Measurements from ENCODE around the gene ADAM22.

Gene ADAM22

DNA sequence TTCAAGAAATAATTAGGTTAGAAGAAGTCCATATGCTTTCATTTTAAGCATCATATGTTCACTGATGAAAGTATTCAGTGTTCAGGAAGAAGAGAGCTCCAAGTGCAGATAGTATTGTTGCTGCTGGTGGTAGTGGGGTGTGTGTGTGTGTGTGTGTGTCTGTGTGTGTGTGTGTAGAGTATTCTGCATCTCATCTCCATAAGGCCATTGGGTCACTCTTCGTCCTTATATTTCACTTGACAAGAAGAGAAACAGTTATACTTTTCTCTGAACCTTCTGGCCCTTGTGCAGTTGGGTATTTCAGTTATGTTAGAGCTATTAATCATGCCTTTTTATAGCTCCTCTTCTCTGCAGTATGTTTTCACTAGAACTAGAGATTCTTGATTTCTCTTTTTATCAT is 26.2 kb downstream of the ADAM22 start:
- Histone ChIP-seq H3K79me2 (ENCODE audit: low read length) (no peaks in the 10 kb centered on the region), H3K9ac (ENCODE audit: low read length) (no peak overlapping the region)

DNA sequence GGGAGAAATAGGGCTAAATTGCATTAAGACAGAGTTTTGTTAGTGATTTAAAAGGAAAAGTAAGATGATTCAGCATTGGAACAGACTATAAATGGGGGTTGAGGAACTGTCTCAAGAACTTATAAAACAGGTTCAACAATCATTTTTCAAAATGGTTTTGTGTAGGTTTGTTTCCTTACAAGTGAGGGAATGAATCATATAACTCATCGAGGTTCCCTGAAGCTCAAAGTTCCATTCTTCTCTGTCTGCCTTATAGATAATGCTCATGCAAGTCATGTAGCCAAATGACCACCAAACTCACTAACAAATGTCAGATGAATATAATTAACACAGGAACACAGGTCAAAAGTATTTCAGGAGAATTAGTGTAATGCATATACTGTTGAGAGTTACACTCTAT is 27.7 kb downstream of the ADAM22 start:
- no peak overlapping the region for H3K4me2 ChIP-seq (ENCODE audit: low read length)
- H3K79me2 ChIP-seq (ENCODE audit: low read length), result no peaks in the 10 kb centered on the region
- no peaks in the 10 kb centered on the region for H3K4me1 ChIP-seq (ENCODE audit: low read length)
- TF ChIP-seq, protein P1, sequence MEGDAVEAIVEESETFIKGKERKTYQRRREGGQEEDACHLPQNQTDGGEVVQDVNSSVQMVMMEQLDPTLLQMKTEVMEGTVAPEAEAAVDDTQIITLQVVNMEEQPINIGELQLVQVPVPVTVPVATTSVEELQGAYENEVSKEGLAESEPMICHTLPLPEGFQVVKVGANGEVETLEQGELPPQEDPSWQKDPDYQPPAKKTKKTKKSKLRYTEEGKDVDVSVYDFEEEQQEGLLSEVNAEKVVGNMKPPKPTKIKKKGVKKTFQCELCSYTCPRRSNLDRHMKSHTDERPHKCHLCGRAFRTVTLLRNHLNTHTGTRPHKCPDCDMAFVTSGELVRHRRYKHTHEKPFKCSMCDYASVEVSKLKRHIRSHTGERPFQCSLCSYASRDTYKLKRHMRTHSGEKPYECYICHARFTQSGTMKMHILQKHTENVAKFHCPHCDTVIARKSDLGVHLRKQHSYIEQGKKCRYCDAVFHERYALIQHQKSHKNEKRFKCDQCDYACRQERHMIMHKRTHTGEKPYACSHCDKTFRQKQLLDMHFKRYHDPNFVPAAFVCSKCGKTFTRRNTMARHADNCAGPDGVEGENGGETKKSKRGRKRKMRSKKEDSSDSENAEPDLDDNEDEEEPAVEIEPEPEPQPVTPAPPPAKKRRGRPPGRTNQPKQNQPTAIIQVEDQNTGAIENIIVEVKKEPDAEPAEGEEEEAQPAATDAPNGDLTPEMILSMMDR (IDR thresholded peaks at IDR 0.05; ENCODE audit: low read depth, low read length), result no peak
- no peak for TF ChIP-seq EZH2phosphoT487 (IDR thresholded peaks at IDR 0.05; ENCODE audit: low read depth)
- H2AFZ ChIP-seq (ENCODE audit: low read depth, low read length), result no peak overlapping the region
- no peaks in the 10 kb centered on the region for H4K20me1 ChIP-seq (ENCODE audit: insufficient read depth, low read length)
- H3K27me3 ChIP-seq (ENCODE audit: low read depth, low read length), result no peaks in the 10 kb centered on the region
- no peaks in the 10 kb centered on the region for H3K9me3 ChIP-seq (ENCODE audit: insufficient read depth, low read length)
- H3K36me3 ChIP-seq (replicated peaks; ENCODE audit: low read depth, low read length), result no peaks in the 10 kb centered on the region
- no peak overlapping the region for H3K27ac ChIP-seq (ENCODE audit: low read length)
- no peak overlapping the region for H3K4me3 ChIP-seq (ENCODE audit: low read length)
- no peak overlapping the region for H3K9ac ChIP-seq (ENCODE audit: low read length)

More for the DNA sequence above, 26.2 kb downstream of the ADAM22 start:
- Histone ChIP-seq H2AFZ (ENCODE audit: low read depth, low read length) (no peak overlapping the region), H4K20me1 (ENCODE audit: insufficient read depth, low read length) (no peaks in the 10 kb centered on the region), H3K4me2 (ENCODE audit: low read length) (no peak overlapping the region), H3K27ac (ENCODE audit: low read length) (no peak overlapping the region), H3K36me3 (replicated peaks; ENCODE audit: low read depth, low read length) (no peaks in the 10 kb centered on the region), H3K4me1 (ENCODE audit: low read length) (no peaks in the 10 kb centered on the region), H3K4me3 (ENCODE audit: low read length) (no peak overlapping the region), H3K27me3 (ENCODE audit: low read depth, low read length) (no peaks in the 10 kb centered on the region), H3K9me3 (ENCODE audit: insufficient read depth, low read length) (no peaks in the 10 kb centered on the region)
- TF ChIP-seq, protein P1 (IDR thresholded peaks at IDR 0.05; ENCODE audit: low read depth, low read length), result no peak
- no peak for TF ChIP-seq EZH2phosphoT487 (IDR thresholded peaks at IDR 0.05; ENCODE audit: low read depth)

DNA sequence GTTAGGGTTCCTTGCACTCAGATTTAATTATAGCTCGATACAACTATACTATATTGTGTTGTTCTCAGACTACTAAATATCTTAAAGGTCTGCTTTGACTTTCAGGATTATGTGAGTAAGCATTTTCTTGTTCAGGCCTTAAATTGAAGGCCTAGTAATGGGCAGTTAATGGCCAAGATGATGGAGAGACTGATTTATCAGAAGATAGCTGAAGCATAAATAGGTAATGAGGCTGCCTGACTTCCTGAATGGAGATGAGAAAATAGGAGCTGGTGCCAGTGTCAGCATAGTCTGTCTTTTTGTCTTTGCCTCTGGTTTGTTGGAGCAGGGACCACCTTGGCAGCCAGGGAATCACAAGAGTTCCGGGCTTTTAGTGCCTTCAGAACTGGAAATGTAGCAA is 32.2 kb downstream of the ADAM22 start:
- no peak overlapping the region for H3K27ac ChIP-seq (ENCODE audit: low read length)

DNA sequence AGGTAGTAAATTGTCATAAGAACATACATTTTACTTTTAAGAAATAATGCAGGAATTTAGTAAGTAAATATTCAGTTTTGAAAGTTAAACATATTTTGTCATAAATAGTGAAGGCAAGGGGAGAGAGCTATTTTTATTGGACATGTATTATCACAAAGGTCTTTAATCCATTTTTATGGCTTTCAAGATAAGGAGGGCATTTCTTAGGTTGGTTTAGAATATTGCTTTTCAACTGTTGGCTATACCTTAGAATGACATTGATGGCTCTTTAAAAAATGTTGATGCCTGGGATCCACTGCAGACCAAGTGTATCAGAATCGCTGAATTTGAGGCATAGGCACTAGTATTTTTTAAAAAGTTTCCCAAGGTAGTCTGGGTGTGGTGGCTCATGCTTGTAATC is 34.0 kb downstream of the ADAM22 start:
- H3K79me2 ChIP-seq (ENCODE audit: low read length), result no peaks in the 10 kb centered on the region
- H3K4me1 ChIP-seq (ENCODE audit: low read length), result no peaks in the 10 kb centered on the region
- H3K4me3 ChIP-seq (ENCODE audit: low read length), result no peak overlapping the region
- TF ChIP-seq, protein P1 (IDR thresholded peaks at IDR 0.05; ENCODE audit: low read depth, low read length), result no peak
- no peak for TF ChIP-seq EZH2phosphoT487 (IDR thresholded peaks at IDR 0.05; ENCODE audit: low read depth)
- no peak overlapping the region for H3K4me2 ChIP-seq (ENCODE audit: low read length)
- H3K9ac ChIP-seq (ENCODE audit: low read length), result no peak overlapping the region
- no peaks in the 10 kb centered on the region for H4K20me1 ChIP-seq (ENCODE audit: insufficient read depth, low read length)
- no peaks in the 10 kb centered on the region for H3K27me3 ChIP-seq (ENCODE audit: low read depth, low read length)
- no peak overlapping the region for H3K27ac ChIP-seq (ENCODE audit: low read length)
- no peaks in the 10 kb centered on the region for H3K36me3 ChIP-seq (replicated peaks; ENCODE audit: low read depth, low read length)
- H3K9me3 ChIP-seq (ENCODE audit: insufficient read depth, low read length), result 0 out of 2 replicates have a peak, but pooled peaks cover 2% of the 10 kb centered on the region
- H2AFZ ChIP-seq (ENCODE audit: low read depth, low read length), result no peak overlapping the region

More for the DNA sequence above, 32.2 kb downstream of the ADAM22 start:
- Histone ChIP-seq H3K9ac (ENCODE audit: low read length) (no peak overlapping the region), H3K4me3 (ENCODE audit: low read length) (no peak overlapping the region), H3K4me2 (ENCODE audit: low read length) (no peak overlapping the region), H3K79me2 (ENCODE audit: low read length) (no peaks in the 10 kb centered on the region), H4K20me1 (ENCODE audit: insufficient read depth, low read length) (no peaks in the 10 kb centered on the region), H3K27me3 (ENCODE audit: low read depth, low read length) (no peaks in the 10 kb centered on the region), H3K36me3 (replicated peaks; ENCODE audit: low read depth, low read length) (no peaks in the 10 kb centered on the region), H3K4me1 (ENCODE audit: low read length) (no peaks in the 10 kb centered on the region), H3K9me3 (ENCODE audit: insufficient read depth, low read length) (0 out of 2 replicates have a peak, but pooled peaks cover 2% of the 10 kb centered on the region), H2AFZ (ENCODE audit: low read depth, low read length) (no peak overlapping the region)
- TF ChIP-seq, protein P1 (IDR thresholded peaks at IDR 0.05; ENCODE audit: low read depth, low read length), result no peak
- TF ChIP-seq EZH2phosphoT487 (IDR thresholded peaks at IDR 0.05; ENCODE audit: low read depth), result no peak

Data from OCI-LY3 (cell line).